Thymus (tissue), 11 donors: ENCODE data around the gene CDYL2. TPM values are rescaled to one million over a fixed set of nuclear protein-coding genes. Genes with fewer than 3 reads are reported as not detected.
"Not testable (repeated sequence)": the region's sequence is repeated elsewhere in the genome, so short reads cannot be mapped to it uniquely, and the experiment has no call there.

Experiments used
- DNase-seq, 9 donors: peaks; one replicate each; pipeline ENCODE4 v3.0.0-alpha.2; 2013; ENCODE audit warnings: low spot score in 9 of 9, low read depth in 6 of 9, missing footprints in 1 of 9
- H3K27ac ChIP-seq, 2 donors: one replicate each; pipeline ENCODE4 v1.5.1; 2013; ENCODE audit warnings: control low read depth in 1 of 2, low read depth in 1 of 2, low read length in 1 of 2, mild to moderate bottlenecking in 1 of 2, moderate library complexity in 1 of 2
- H3K27me3 ChIP-seq, 2 donors: one replicate each; pipeline ENCODE4 v1.5.1; 2013; ENCODE audit warnings: low read length in 1 of 2; ENCODE audit not compliant: control insufficient read depth in 2 of 2, insufficient read depth in 1 of 2
- H3K36me3 ChIP-seq, 2 donors: one replicate each; pipeline ENCODE4 v1.5.1; 2013; ENCODE audit warnings: low read length in 1 of 2, mild to moderate bottlenecking in 1 of 2, moderate library complexity in 1 of 2; ENCODE audit not compliant: control insufficient read depth in 2 of 2, insufficient read depth in 2 of 2
- H3K4me1 ChIP-seq, 2 donors: one replicate each; pipeline ENCODE4 v1.5.1; 2013; ENCODE audit warnings: low read length in 2 of 2; ENCODE audit not compliant: control insufficient read depth in 2 of 2, insufficient read depth in 2 of 2
- H3K4me3 ChIP-seq, 2 donors: one replicate each; pipeline ENCODE4 v1.5.1; 2013; ENCODE audit warnings: low read length in 2 of 2, control low read depth in 1 of 2, mild to moderate bottlenecking in 1 of 2
- H3K9me3 ChIP-seq, 2 donors: one replicate each; pipeline ENCODE4 v1.5.1; 2013; ENCODE audit warnings: low read length in 1 of 2, mild to moderate bottlenecking in 1 of 2; ENCODE audit not compliant: control insufficient read depth in 2 of 2, insufficient read depth in 1 of 2
- WGBS: extraction: QIAGEN DNeasy Blood & Tissue Kit; methylation state at CpG from one replicate; pipeline ENCODE4 v1.1.7; 2013; 5-methylcytosine and 5-hydroxymethylcytosine counted together
- polyA plus RNA-seq: library from polyadenylated mRNA; stranded (reverse); fragments of 200-250 nt; gene quantifications from one replicate; pipeline ENCODE4 v1.2.3, GENCODE V29; 2013
- total RNA-seq: library from RNA; stranded (reverse); fragments of 120-200 nt; gene quantifications from one replicate; pipeline ENCODE4 v1.2.4, GENCODE V29; 2013
- donor health status: healthy.

CDYL2 gene
- total and polyA plus RNA-seq, 2 donors = 2.0 to 2.6 TPM

- WGBS = 5% methylated on average over 80 of the region's 87 CpGs
- Histone ChIP-seq H3K36me3 (no peaks in the 10 kb centered on the region), H3K27me3 (peaks cover 5 to 41% of the 10 kb centered on the region in 2 donors), H3K4me1 (no peaks in the 10 kb centered on the region), H3K4me3 (peak overlapping the region in 1 of 2 donors; percentile 82), H3K9me3 (peaks cover 0 to 6% of the 10 kb centered on the region in 2 donors), H3K27ac (peak overlapping the region in 1 of 2 donors; percentile 61)
- no peak for DNase-seq
Observed at GRCh38 chr16:80803339-80804055, 901 bp downstream of the CDYL2 start.

- peaks cover 5 to 41% of the 10 kb centered on the region in 2 donors for H3K27me3 ChIP-seq
- 85% methylated on average over 7 of the region's 7 CpGs for WGBS
- H3K4me3 ChIP-seq = no peak overlapping the region
- H3K36me3 ChIP-seq = no peaks in the 10 kb centered on the region
- peaks cover 0 to 6% of the 10 kb centered on the region in 2 donors for H3K9me3 ChIP-seq
- no peaks in the 10 kb centered on the region for H3K4me1 ChIP-seq
- no peak for DNase-seq
- no peak overlapping the region for H3K27ac ChIP-seq
Observed at GRCh38 chr16:80802902-80803301, 1.5 kb downstream of the CDYL2 start.

- 98% methylated on average over 4 of the region's 4 CpGs for WGBS
- peaks cover 5 to 41% of the 10 kb centered on the region in 2 donors for H3K27me3 ChIP-seq
- no peak overlapping the region for H3K4me3 ChIP-seq
- DNase-seq = no peak
- H3K9me3 ChIP-seq = peaks cover 0 to 6% of the 10 kb centered on the region in 2 donors
- no peaks in the 10 kb centered on the region for H3K4me1 ChIP-seq
- no peaks in the 10 kb centered on the region for H3K36me3 ChIP-seq
- H3K27ac ChIP-seq = no peak overlapping the region
Observed at GRCh38 chr16:80802138-80802537, 2.3 kb downstream of the CDYL2 start.

- no peaks in the 10 kb centered on the region for H3K27me3 ChIP-seq
- no peak for DNase-seq
- no peaks in the 10 kb centered on the region for H3K36me3 ChIP-seq
- WGBS = 82% methylated on average over 3 of the region's 3 CpGs
- H3K27ac ChIP-seq = no peak overlapping the region
- H3K9me3 ChIP-seq = no peaks in the 10 kb centered on the region
- H3K4me1 ChIP-seq = no peaks in the 10 kb centered on the region
- no peak overlapping the region for H3K4me3 ChIP-seq
Observed at GRCh38 chr16:80794071-80794470, 10.3 kb downstream of the CDYL2 start.

- DNase-seq = no peak
- WGBS = 99% methylated on average over 2 of the region's 2 CpGs
- no peaks in the 10 kb centered on the region for H3K4me1 ChIP-seq
- no peaks in the 10 kb centered on the region for H3K27me3 ChIP-seq
- H3K4me3 ChIP-seq = no peak overlapping the region
- no peaks in the 10 kb centered on the region for H3K36me3 ChIP-seq
- no peaks in the 10 kb centered on the region for H3K9me3 ChIP-seq
- no peak overlapping the region for H3K27ac ChIP-seq
Observed at GRCh38 chr16:80792031-80792430, 12.4 kb downstream of the CDYL2 start.

- 90% methylated on average over 1 of the region's 1 CpG for WGBS
- no peaks in the 10 kb centered on the region for H3K36me3 ChIP-seq
- H3K4me1 ChIP-seq = no peaks in the 10 kb centered on the region
- no peak overlapping the region for H3K4me3 ChIP-seq
- H3K9me3 ChIP-seq = no peaks in the 10 kb centered on the region
- H3K27me3 ChIP-seq = no peaks in the 10 kb centered on the region
- no peak overlapping the region for H3K27ac ChIP-seq
- no peak for DNase-seq
Observed at GRCh38 chr16:80791411-80791810, 13.0 kb downstream of the CDYL2 start.

- WGBS = 97% methylated on average over 5 of the region's 5 CpGs
- no peak overlapping the region for H3K27ac ChIP-seq
- no peaks in the 10 kb centered on the region for H3K4me1 ChIP-seq
- no peaks in the 10 kb centered on the region for H3K27me3 ChIP-seq
- no peaks in the 10 kb centered on the region for H3K36me3 ChIP-seq
- H3K9me3 ChIP-seq = no peaks in the 10 kb centered on the region
- DNase-seq = no peak
- H3K4me3 ChIP-seq = no peak overlapping the region
Observed at GRCh38 chr16:80790751-80791150, 13.6 kb downstream of the CDYL2 start.

GRCh38 chr16:80788027-80788426, 16.4 kb downstream of the CDYL2 start:
- Histone ChIP-seq H3K36me3 (no peaks in the 10 kb centered on the region), H3K9me3 (no peaks in the 10 kb centered on the region), H3K4me1 (no peaks in the 10 kb centered on the region), H3K27ac (no peak overlapping the region), H3K27me3 (no peaks in the 10 kb centered on the region), H3K4me3 (no peak overlapping the region)
- WGBS = 85% methylated on average over 2 of the region's 2 CpGs
- no peak for DNase-seq

GRCh38 chr16:80786561-80786960, 17.8 kb downstream of the CDYL2 start:
- not testable (repeated sequence) for H3K9me3 ChIP-seq, H3K36me3 ChIP-seq, H3K4me1 ChIP-seq, DNase-seq, H3K27me3 ChIP-seq, H3K27ac ChIP-seq, H3K4me3 ChIP-seq
- 98% methylated on average over 3 of the region's 3 CpGs for WGBS
